Measurements from ENCODE around the gene NDE1.

DNA sequence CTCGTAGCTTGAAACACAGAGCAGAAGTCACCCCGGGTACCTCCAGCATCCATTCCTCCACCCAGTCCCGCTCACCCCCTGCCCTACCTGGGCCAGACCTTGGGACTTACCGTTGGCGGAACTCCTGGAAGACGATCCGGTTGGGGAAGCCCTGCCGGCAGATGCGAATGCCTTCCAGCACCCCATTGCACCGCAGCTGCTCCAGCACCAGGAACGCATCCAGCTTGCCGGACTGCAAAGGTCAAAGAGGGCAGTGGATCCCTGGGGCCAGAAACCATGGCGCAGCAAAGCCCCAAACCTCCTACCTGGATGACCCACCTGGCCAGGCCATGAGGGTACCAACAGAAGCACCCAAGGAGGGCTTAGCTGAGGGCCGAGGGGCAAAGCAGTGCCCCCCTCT is 97.9 kb downstream of the NDE1 start:
- TF ChIP-seq, protein P1, sequence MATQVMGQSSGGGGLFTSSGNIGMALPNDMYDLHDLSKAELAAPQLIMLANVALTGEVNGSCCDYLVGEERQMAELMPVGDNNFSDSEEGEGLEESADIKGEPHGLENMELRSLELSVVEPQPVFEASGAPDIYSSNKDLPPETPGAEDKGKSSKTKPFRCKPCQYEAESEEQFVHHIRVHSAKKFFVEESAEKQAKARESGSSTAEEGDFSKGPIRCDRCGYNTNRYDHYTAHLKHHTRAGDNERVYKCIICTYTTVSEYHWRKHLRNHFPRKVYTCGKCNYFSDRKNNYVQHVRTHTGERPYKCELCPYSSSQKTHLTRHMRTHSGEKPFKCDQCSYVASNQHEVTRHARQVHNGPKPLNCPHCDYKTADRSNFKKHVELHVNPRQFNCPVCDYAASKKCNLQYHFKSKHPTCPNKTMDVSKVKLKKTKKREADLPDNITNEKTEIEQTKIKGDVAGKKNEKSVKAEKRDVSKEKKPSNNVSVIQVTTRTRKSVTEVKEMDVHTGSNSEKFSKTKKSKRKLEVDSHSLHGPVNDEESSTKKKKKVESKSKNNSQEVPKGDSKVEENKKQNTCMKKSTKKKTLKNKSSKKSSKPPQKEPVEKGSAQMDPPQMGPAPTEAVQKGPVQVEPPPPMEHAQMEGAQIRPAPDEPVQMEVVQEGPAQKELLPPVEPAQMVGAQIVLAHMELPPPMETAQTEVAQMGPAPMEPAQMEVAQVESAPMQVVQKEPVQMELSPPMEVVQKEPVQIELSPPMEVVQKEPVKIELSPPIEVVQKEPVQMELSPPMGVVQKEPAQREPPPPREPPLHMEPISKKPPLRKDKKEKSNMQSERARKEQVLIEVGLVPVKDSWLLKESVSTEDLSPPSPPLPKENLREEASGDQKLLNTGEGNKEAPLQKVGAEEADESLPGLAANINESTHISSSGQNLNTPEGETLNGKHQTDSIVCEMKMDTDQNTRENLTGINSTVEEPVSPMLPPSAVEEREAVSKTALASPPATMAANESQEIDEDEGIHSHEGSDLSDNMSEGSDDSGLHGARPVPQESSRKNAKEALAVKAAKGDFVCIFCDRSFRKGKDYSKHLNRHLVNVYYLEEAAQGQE (IDR thresholded peaks at IDR 0.05; ENCODE audit: insufficient read depth in 1 of 2, low read depth in 2 of 2, low read length in 2 of 2) = no peak
- TF ChIP-seq POLR2AphosphoS5 (IDR thresholded peaks at IDR 0.05; ENCODE audit: low read depth, low read length) = no peak

Measured in PFSK-1 (cell line).